ENCODE results near the gene FIBP. TPM values are rescaled to one million over a fixed set of nuclear protein-coding genes. Genes with fewer than 3 reads are reported as not detected.

Gene FIBP
- polyA plus RNA-seq, 1 donor from 2014 or later, result 248 TPM

DNA sequence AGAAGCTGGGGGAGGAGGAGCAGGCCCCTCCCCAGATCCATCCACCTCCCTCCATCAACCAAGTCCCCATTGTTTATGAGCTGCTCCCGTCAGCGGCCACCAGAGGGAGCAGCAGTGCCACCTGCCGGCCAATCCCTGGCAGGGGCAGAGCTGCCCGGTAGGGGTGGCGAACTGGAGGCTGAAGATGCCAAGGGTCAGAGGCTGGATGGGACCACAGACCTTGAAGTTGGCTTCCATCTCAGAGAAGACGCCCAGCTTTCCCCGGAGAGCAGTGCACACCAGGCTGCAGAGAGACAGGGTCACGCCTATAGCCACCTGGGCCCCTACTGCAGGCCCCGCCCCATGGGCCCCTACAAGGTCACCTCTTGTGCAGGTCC lies 3.6 kb downstream of the FIBP start:
- Histone ChIP-seq H3K79me2 (replicated peaks; ENCODE audit: insufficient read depth, low read length) (peaks cover 17% of the 10 kb centered on the region), H3K4me3 (ENCODE audit: low read length) (peak overlapping the region; percentile 51), H3K9me2 (ENCODE audit: insufficient read depth, low read length) (no peaks in the 10 kb centered on the region), H3K27me3 (ENCODE audit: insufficient read depth, low read depth, low read length) (no peaks in the 10 kb centered on the region), H4K20me1 (ENCODE audit: insufficient read depth) (no peaks in the 10 kb centered on the region), H3K27ac (ENCODE audit: low read length) (peak overlapping the region; percentile 28), H3K9me3 (ENCODE audit: low read length) (no peaks in the 10 kb centered on the region), H3F3A (ENCODE audit: insufficient read depth, low read length, poor library complexity, severe bottlenecking) (no peaks in the 10 kb centered on the region), H3K36me3 (ENCODE audit: insufficient read depth, low read length) (no peaks in the 10 kb centered on the region), H2AFZ (ENCODE audit: low read depth, low read length) (no peak overlapping the region), H3K9ac (ENCODE audit: low read length) (peak overlapping the region; percentile 56), H3K4me2 (ENCODE audit: low read length) (no peak overlapping the region)
- peak; percentile 94 for TF ChIP-seq SMC3 (conservative IDR thresholded peaks at IDR 0.05; ENCODE audit: poor library complexity)
- no peak for TF ChIP-seq MXI1 (conservative IDR thresholded peaks at IDR 0.05; ENCODE audit: poor library complexity, severe bottlenecking)
- peak; percentile 22 for TF ChIP-seq POLR2AphosphoS5 (IDR thresholded peaks at IDR 0.05)
- TF ChIP-seq RAD21 (conservative IDR thresholded peaks at IDR 0.05), result peak; percentile 79
- TF ChIP-seq, protein P1, sequence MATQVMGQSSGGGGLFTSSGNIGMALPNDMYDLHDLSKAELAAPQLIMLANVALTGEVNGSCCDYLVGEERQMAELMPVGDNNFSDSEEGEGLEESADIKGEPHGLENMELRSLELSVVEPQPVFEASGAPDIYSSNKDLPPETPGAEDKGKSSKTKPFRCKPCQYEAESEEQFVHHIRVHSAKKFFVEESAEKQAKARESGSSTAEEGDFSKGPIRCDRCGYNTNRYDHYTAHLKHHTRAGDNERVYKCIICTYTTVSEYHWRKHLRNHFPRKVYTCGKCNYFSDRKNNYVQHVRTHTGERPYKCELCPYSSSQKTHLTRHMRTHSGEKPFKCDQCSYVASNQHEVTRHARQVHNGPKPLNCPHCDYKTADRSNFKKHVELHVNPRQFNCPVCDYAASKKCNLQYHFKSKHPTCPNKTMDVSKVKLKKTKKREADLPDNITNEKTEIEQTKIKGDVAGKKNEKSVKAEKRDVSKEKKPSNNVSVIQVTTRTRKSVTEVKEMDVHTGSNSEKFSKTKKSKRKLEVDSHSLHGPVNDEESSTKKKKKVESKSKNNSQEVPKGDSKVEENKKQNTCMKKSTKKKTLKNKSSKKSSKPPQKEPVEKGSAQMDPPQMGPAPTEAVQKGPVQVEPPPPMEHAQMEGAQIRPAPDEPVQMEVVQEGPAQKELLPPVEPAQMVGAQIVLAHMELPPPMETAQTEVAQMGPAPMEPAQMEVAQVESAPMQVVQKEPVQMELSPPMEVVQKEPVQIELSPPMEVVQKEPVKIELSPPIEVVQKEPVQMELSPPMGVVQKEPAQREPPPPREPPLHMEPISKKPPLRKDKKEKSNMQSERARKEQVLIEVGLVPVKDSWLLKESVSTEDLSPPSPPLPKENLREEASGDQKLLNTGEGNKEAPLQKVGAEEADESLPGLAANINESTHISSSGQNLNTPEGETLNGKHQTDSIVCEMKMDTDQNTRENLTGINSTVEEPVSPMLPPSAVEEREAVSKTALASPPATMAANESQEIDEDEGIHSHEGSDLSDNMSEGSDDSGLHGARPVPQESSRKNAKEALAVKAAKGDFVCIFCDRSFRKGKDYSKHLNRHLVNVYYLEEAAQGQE (IDR thresholded peaks at IDR 0.05; ENCODE audit: borderline replicate concordance), result no peak
- no peak for TF ChIP-seq EP300 (conservative IDR thresholded peaks at IDR 0.05; ENCODE audit: poor library complexity, severe bottlenecking)
- TF ChIP-seq, protein P2, sequence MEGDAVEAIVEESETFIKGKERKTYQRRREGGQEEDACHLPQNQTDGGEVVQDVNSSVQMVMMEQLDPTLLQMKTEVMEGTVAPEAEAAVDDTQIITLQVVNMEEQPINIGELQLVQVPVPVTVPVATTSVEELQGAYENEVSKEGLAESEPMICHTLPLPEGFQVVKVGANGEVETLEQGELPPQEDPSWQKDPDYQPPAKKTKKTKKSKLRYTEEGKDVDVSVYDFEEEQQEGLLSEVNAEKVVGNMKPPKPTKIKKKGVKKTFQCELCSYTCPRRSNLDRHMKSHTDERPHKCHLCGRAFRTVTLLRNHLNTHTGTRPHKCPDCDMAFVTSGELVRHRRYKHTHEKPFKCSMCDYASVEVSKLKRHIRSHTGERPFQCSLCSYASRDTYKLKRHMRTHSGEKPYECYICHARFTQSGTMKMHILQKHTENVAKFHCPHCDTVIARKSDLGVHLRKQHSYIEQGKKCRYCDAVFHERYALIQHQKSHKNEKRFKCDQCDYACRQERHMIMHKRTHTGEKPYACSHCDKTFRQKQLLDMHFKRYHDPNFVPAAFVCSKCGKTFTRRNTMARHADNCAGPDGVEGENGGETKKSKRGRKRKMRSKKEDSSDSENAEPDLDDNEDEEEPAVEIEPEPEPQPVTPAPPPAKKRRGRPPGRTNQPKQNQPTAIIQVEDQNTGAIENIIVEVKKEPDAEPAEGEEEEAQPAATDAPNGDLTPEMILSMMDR (IDR thresholded peaks at IDR 0.05; ENCODE audit: poor library complexity, severe bottlenecking), result peak; percentile 99
- TF ChIP-seq TAF1 (IDR thresholded peaks at IDR 0.05; ENCODE audit: low read depth), result no peak
- no peak for TF ChIP-seq EZH2 (IDR thresholded peaks at IDR 0.05; ENCODE audit: borderline replicate concordance, insufficient read depth, low read length, poor library complexity, severe bottlenecking)

DNA sequence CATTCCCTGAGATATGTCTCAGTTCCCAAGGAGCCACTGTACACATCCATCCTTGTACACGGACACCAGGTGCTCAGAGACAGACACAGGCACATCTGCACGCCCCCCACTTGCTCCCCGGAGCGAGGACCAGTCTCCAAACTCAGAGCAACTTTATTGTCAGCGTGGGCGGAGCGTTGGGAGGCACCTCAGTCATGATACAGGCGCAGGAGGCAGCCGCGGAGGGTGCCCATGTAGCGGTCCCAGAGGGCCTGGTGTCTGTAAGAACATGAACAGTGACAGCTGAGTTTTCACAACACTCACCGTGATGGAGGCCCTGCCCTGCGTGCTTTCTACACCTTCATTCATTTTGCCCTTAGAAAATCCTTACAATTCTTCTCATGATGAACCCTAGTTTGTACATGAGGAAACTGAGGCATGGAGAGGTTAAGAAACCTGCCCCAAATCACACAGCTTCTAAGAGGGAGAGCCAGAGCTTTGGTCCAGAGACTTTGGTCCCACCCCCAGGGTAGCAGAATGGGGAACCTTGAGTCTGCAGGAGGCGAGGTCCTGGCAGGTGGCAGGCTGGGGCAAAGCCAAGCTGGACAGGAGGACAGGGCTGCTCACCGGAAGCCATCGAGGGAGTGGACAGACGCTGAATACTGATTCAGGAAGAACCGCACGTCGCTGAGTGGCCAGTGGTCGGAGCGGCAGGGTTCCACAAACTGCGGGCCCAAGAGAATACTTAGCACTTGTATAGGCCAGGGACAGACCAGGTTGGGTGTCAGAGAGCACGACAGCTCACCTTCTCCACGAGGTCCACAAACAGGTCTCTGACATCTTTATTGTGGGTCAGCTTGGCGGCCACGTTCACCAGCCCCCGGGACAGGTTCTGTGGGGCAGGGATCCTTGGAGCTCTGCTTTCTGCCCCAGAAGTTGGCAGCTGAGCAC lies 4.2 kb downstream of the FIBP start:
- no peaks in the 10 kb centered on the region for H3K27me3 ChIP-seq (ENCODE audit: insufficient read depth, low read depth, low read length)
- peak overlapping the region; percentile 51 for H3K4me3 ChIP-seq (ENCODE audit: low read length)
- H3K9ac ChIP-seq (ENCODE audit: low read length), result peak overlapping the region; percentile 56
- H3K4me2 ChIP-seq (ENCODE audit: low read length), result no peak overlapping the region
- no peaks in the 10 kb centered on the region for H3K9me2 ChIP-seq (ENCODE audit: insufficient read depth, low read length)
- H3K36me3 ChIP-seq (ENCODE audit: insufficient read depth, low read length), result no peaks in the 10 kb centered on the region
- H3K79me2 ChIP-seq (replicated peaks; ENCODE audit: insufficient read depth, low read length), result peaks cover 17% of the 10 kb centered on the region
- H3F3A ChIP-seq (ENCODE audit: insufficient read depth, low read length, poor library complexity, severe bottlenecking), result no peaks in the 10 kb centered on the region
- H4K20me1 ChIP-seq (ENCODE audit: insufficient read depth), result no peaks in the 10 kb centered on the region
- TF ChIP-seq MXI1 (conservative IDR thresholded peaks at IDR 0.05; ENCODE audit: poor library complexity, severe bottlenecking), result no peak
- TF ChIP-seq EZH2 (IDR thresholded peaks at IDR 0.05; ENCODE audit: borderline replicate concordance, insufficient read depth, low read length, poor library complexity, severe bottlenecking), result no peak
- no peak for TF ChIP-seq POLR2AphosphoS5 (IDR thresholded peaks at IDR 0.05)
- no peak for TF ChIP-seq EP300 (conservative IDR thresholded peaks at IDR 0.05; ENCODE audit: poor library complexity, severe bottlenecking)
- TF ChIP-seq, protein P2 (IDR thresholded peaks at IDR 0.05; ENCODE audit: poor library complexity, severe bottlenecking), result no peak
- no peak for TF ChIP-seq TAF1 (IDR thresholded peaks at IDR 0.05; ENCODE audit: low read depth)
- H3K9me3 ChIP-seq (ENCODE audit: low read length), result no peaks in the 10 kb centered on the region
- no peak overlapping the region for H2AFZ ChIP-seq (ENCODE audit: low read depth, low read length)
- H3K27ac ChIP-seq (ENCODE audit: low read length), result peak overlapping the region; percentile 28

All from neural cell (in vitro differentiated cells).